WTC11 (cell line): ENCODE measurements around the gene CAPSL. TPM values are rescaled to one million over a fixed set of nuclear protein-coding genes. Genes with fewer than 3 reads are reported as not detected.

Experiments used
- ATAC-seq: fragments of 200-7000 bp; cut with Tn5 transposase; 2 replicates; pipeline ENCODE4 v1.10.0; 2021; ENCODE audit warnings: mild to moderate bottlenecking, moderate library complexity
- CTCF ChIA-PET: fragments of 300-600 bp; sonication (Branson Sonifier 250); formaldehyde crosslinking; loops from one replicate; lab custom pipeline; 2021; ENCODE audit warnings: antibody characterized with exemption; lab: Charles Lee
- POLR2A ChIA-PET: fragments of 350-600 bp; sonication (Branson Sonifier 250); formaldehyde crosslinking; loops from one replicate; lab custom pipeline; 2021; ENCODE audit warnings: antibody characterized with exemption; lab: Charles Lee
- DNase-seq: peaks from one replicate; pipeline ENCODE4 v3.0.0; 2021; ENCODE audit warnings: low spot score
- H3K27ac Mint-ChIP-seq: 2 replicates; pipeline ENCODE4 v1.8.0; 2021; ENCODE audit warnings: mixed read lengths
- H3K27me3 Mint-ChIP-seq: 2 replicates; pipeline ENCODE4 v1.8.0; 2021; ENCODE audit warnings: low read depth, mild to moderate bottlenecking, moderate library complexity, mixed read lengths
- H3K36me3 Mint-ChIP-seq: 2 replicates; pipeline ENCODE4 v1.8.0; 2021; ENCODE audit warnings: mixed read lengths
- H3K4me1 Mint-ChIP-seq: 2 replicates; pipeline ENCODE4 v1.8.0; 2022; ENCODE audit warnings: mixed read lengths
- H3K4me3 Mint-ChIP-seq: 2 replicates; pipeline ENCODE4 v1.8.0; 2021; ENCODE audit warnings: mild to moderate bottlenecking, moderate library complexity, mixed read lengths
- H3K9me3 Mint-ChIP-seq: 2 replicates; pipeline ENCODE4 v1.8.0; 2021; ENCODE audit warnings: mixed read lengths
- AR ChIP-seq: fragments of 250-450 bp; sonication (Bioruptor Pico); IDR thresholded peaks from 2 replicates; pipeline ENCODE4 v1.9.0; 2021; ENCODE audit warnings: mild to moderate bottlenecking
- ARID4B ChIP-seq: sonication (generic); formaldehyde crosslinking; IDR thresholded peaks from 2 replicates; pipeline ENCODE4 v1.8.0; 2023; ENCODE audit warnings: missing genetic modification reagents, mild to moderate bottlenecking, borderline replicate concordance
- CREM ChIP-seq: sonication (generic); formaldehyde crosslinking; IDR thresholded peaks from 2 replicates; pipeline ENCODE4 v1.8.1; 2022; ENCODE audit warnings: mild to moderate bottlenecking, missing genetic modification reagents, moderate library complexity
- E2F1 ChIP-seq: sonication (generic); formaldehyde crosslinking; IDR thresholded peaks from 2 replicates; pipeline ENCODE4 v1.8.0; 2022; ENCODE audit warnings: mild to moderate bottlenecking, missing genetic modification reagents
- E2F4 ChIP-seq: sonication (generic); formaldehyde crosslinking; IDR thresholded peaks from 2 replicates; pipeline ENCODE4 v1.8.1; 2022; ENCODE audit warnings: low read depth, mild to moderate bottlenecking, moderate library complexity, missing genetic modification reagents, borderline replicate concordance
- FOXP1 ChIP-seq: sonication (generic); formaldehyde crosslinking; IDR thresholded peaks from 2 replicates; pipeline ENCODE4 v1.8.0; 2022; ENCODE audit warnings: missing genetic modification reagents, mild to moderate bottlenecking, moderate library complexity, borderline replicate concordance
- GRHL2 ChIP-seq: fragments of 250-450 bp; sonication (Bioruptor Pico); IDR thresholded peaks from 2 replicates; pipeline ENCODE4 v1.8.0; 2022; ENCODE audit warnings: mild to moderate bottlenecking, moderate library complexity; ENCODE audit not compliant: insufficient replicate concordance, severe bottlenecking
- HMGA2 ChIP-seq: fragments of 250-450 bp; sonication (Bioruptor Pico); IDR thresholded peaks from 2 replicates; pipeline ENCODE4 v1.4.0; 2021; ENCODE audit warnings: mild to moderate bottlenecking, moderate library complexity
- NFATC4 ChIP-seq: fragments of 250-450 bp; sonication (Bioruptor Pico); IDR thresholded peaks from 2 replicates; pipeline ENCODE4 v1.9.0; 2021; ENCODE audit warnings: mild to moderate bottlenecking
- NR2C2 ChIP-seq: sonication (generic); formaldehyde crosslinking; IDR thresholded peaks from 2 replicates; pipeline ENCODE4 v1.8.0; 2022; ENCODE audit warnings: mild to moderate bottlenecking, missing genetic modification reagents
- PRDM15 ChIP-seq: sonication (generic); formaldehyde crosslinking; IDR thresholded peaks from 2 replicates; pipeline ENCODE4 v1.8.0; 2022; ENCODE audit warnings: missing genetic modification reagents
- PREB ChIP-seq: sonication (generic); formaldehyde crosslinking; IDR thresholded peaks from 2 replicates; pipeline ENCODE4 v1.8.1; 2022; ENCODE audit warnings: mild to moderate bottlenecking, missing genetic modification reagents, moderate library complexity, borderline replicate concordance
- SMAD4 ChIP-seq: sonication (generic); formaldehyde crosslinking; IDR thresholded peaks from 2 replicates; pipeline ENCODE4 v1.8.0; 2022; ENCODE audit warnings: mild to moderate bottlenecking, missing genetic modification reagents
- TEAD1 ChIP-seq: sonication (generic); formaldehyde crosslinking; IDR thresholded peaks from 2 replicates; pipeline ENCODE4 v1.8.0; 2022; ENCODE audit warnings: mild to moderate bottlenecking, missing genetic modification reagents
- TP53 ChIP-seq: sonication (generic); formaldehyde crosslinking; IDR thresholded peaks from 2 replicates; pipeline ENCODE4 v1.8.1; 2023; ENCODE audit warnings: mild to moderate bottlenecking, missing genetic modification reagents
- ZBTB43 ChIP-seq: sonication (generic); formaldehyde crosslinking; IDR thresholded peaks from 2 replicates; pipeline ENCODE4 v1.8.1; 2023; ENCODE audit warnings: mild to moderate bottlenecking, missing genetic modification reagents
- ZNF219 ChIP-seq: sonication (generic); formaldehyde crosslinking; IDR thresholded peaks from 2 replicates; pipeline ENCODE4 v1.8.0; 2023; ENCODE audit warnings: missing genetic modification reagents, mild to moderate bottlenecking, borderline replicate concordance
- ZNF263 ChIP-seq: sonication (generic); formaldehyde crosslinking; IDR thresholded peaks from 2 replicates; pipeline ENCODE4 v1.8.1; 2022; ENCODE audit warnings: low read depth, mild to moderate bottlenecking, moderate library complexity, missing genetic modification reagents
- ZNF396 ChIP-seq: fragments of 250-450 bp; sonication (Bioruptor Pico); IDR thresholded peaks from 2 replicates; pipeline ENCODE4 v1.8.0; 2021; ENCODE audit warnings: mild to moderate bottlenecking, moderate library complexity, borderline replicate concordance
- total RNA-seq: library from RNA; stranded (reverse); gene quantifications from 3 replicates; pipeline ENCODE4 v1.2.3, GENCODE V29; 2021

CAPSL gene
- total RNA-seq, 1 experiment from 2014 or later, result not detected

- Mint-ChIP-seq H3K9me3 (peaks cover 29% of the 10 kb centered on the region), H3K4me1 (peaks cover 5% of the 10 kb centered on the region), H3K27ac (no peak overlapping the region), H3K4me3 (no peak overlapping the region), H3K27me3 (peaks cover 61% of the 10 kb centered on the region), H3K36me3 (no peaks in the 10 kb centered on the region)
- ATAC-seq (peak; percentile 70), DNase-seq (peak; percentile 58)
- ChIA-PET CTCF (interaction anchor here (0.9 to 1.0 kb wide), 3 partner anchors 140 to 270 kb away, joined by 4 to 6 read pairs (median 4); no protein-coding TSS in a partner anchor), POLR2A (no interaction called here)
- no peak for TF ChIP-seq E2F4 (CRISPR knock-in tag)
- no peak for TF ChIP-seq ZBTB43 (CRISPR knock-in tag)
- TF ChIP-seq GRHL2 (CRISPR knock-in tag), result no peak
- TF ChIP-seq ZNF219 (CRISPR knock-in tag), result no peak
- TF ChIP-seq TP53 (CRISPR knock-in tag), result no peak
- no peak for TF ChIP-seq ZNF396
- no peak for TF ChIP-seq HMGA2 (CRISPR knock-in tag)
- no peak for TF ChIP-seq FOXP1 (CRISPR knock-in tag)
- no peak for TF ChIP-seq SMAD4
- TF ChIP-seq AR, result no peak
- no peak for TF ChIP-seq ARID4B
Measured at GRCh38 chr5:35920890-35921289, 17.5 kb downstream of the CAPSL start.

- Mint-ChIP-seq H3K36me3 (0 out of 2 replicates have a peak, but pooled peaks cover 3% of the 10 kb centered on the region), H3K9me3 (peaks cover 45% of the 10 kb centered on the region), H3K27ac (no peak overlapping the region), H3K4me1 (no peaks in the 10 kb centered on the region), H3K27me3 (peaks cover 52% of the 10 kb centered on the region), H3K4me3 (no peak overlapping the region)
- no peak for DNase-seq
- CTCF ChIA-PET, result interaction anchor here (0.6 to 1.0 kb wide), 2 partner anchors 142 to 489 kb away, joined by 3 read pairs; no protein-coding TSS in a partner anchor
- no peak for ATAC-seq
- TF ChIP-seq GRHL2 (CRISPR knock-in tag), result no peak
- no peak for TF ChIP-seq CREM (CRISPR knock-in tag)
- TF ChIP-seq PRDM15 (CRISPR knock-in tag), result no peak
- TF ChIP-seq PREB, result no peak
- TF ChIP-seq TEAD1 (CRISPR knock-in tag), result no peak
- TF ChIP-seq ZNF263 (CRISPR knock-in tag), result no peak
- no peak for TF ChIP-seq NR2C2 (CRISPR knock-in tag)
- TF ChIP-seq E2F1 (CRISPR knock-in tag), result no peak
- TF ChIP-seq NFATC4 (CRISPR knock-in tag), result no peak
- POLR2A ChIA-PET, result no interaction called here
Measured at GRCh38 chr5:35919191-35919590, 19.2 kb downstream of the CAPSL start.
